B cell (primary cell): ENCODE measurements around the gene GRM3. TPM values are rescaled to one million over a fixed set of nuclear protein-coding genes. Genes with fewer than 3 reads are reported as not detected.

ENCODE experiments used
- ATAC-seq: fragments of 200-7000 bp; cut with Tn5 transposase; one replicate; pipeline ENCODE4 v1.10.0; 2021; ENCODE audit warnings: low read depth, mild to moderate bottlenecking, moderate number of reproducible peaks, moderate library complexity
- CTCF ChIA-PET: fragments of 350-600 bp; sonication (Branson Sonifier 250); formaldehyde crosslinking; loops from one replicate; lab custom pipeline; 2021; ENCODE audit warnings: antibody characterized with exemption, inconsistent platforms; lab: Charles Lee
- POLR2A ChIA-PET: fragments of 350-600 bp; sonication (Branson Sonifier 250); formaldehyde crosslinking; loops from one replicate; lab custom pipeline; 2021; ENCODE audit warnings: antibody characterized with exemption; lab: Charles Lee
- DNase-seq: peaks from one replicate; pipeline ENCODE4 v3.0.0; 2013
- H2AFZ ChIP-seq: 2 replicates; pipeline ENCODE4 v1.6.1; 2012; ENCODE audit warnings: mild to moderate bottlenecking, low read depth, low read length; ENCODE audit not compliant: insufficient read depth, poor library complexity, severe bottlenecking
- H3K27ac ChIP-seq, 2 donors: 1 replicate in 1 of 2; 2 replicates in 1 of 2; pipeline ENCODE4 v1.5.1; 2012 to 2013; ENCODE audit warnings: low read length in 2 of 2, mild to moderate bottlenecking in 2 of 2, moderate library complexity in 1 of 2
- H3K27me3 ChIP-seq, 4 experiments: fragments of 200-600 bp in 1 of 4; sonication (generic) in 1 of 4; replicated peaks in 1 of 4; 1 replicate in 2 of 4; 2 replicates in 2 of 4; pipeline versions ENCODE4 v1.6.1 to v1.7.0; 2013 to 2016; ENCODE audit warnings: low read length in 3 of 4, mild to moderate bottlenecking in 2 of 4, mixed read lengths in 1 of 4, moderate library complexity in 1 of 4; ENCODE audit not compliant: insufficient read depth in 4 of 4, control insufficient read depth in 3 of 4; ENCODE audit errors: control extremely low read depth in 1 of 4
- H3K36me3 ChIP-seq, 2 experiments: replicated peaks in 1 of 2; 1 replicate in 1 of 2; 2 replicates in 1 of 2; pipeline versions ENCODE4 v1.6.1 to v1.7.1; 2013; ENCODE audit warnings: low read length in 1 of 2; ENCODE audit not compliant: insufficient read depth in 2 of 2, control insufficient read depth in 1 of 2; ENCODE audit errors: control extremely low read depth in 1 of 2, extremely low read depth in 1 of 2
- H3K4me1 ChIP-seq, 2 donors: fragments of 200-600 bp in 1 of 2; sonication (generic) in 1 of 2; 1 replicate in 1 of 2; 2 replicates in 1 of 2; pipeline versions ENCODE4 v1.5.1 to v1.6.1; 2013 to 2017; ENCODE audit warnings: low read length in 2 of 2; ENCODE audit not compliant: control insufficient read depth in 2 of 2, insufficient read depth in 2 of 2
- H3K4me2 ChIP-seq: replicated peaks from 2 replicates; pipeline ENCODE3; 2012; ENCODE audit warnings: mild to moderate bottlenecking, low read depth, low read length; ENCODE audit not compliant: poor library complexity, severe bottlenecking
- H3K4me3 ChIP-seq, 5 experiments: fragments of 200-600 bp in 1 of 5; sonication (generic) in 1 of 5; 1 replicate in 3 of 5; 2 replicates in 2 of 5; pipeline versions ENCODE4 v1.5.1 to v1.7.0; 2011 to 2016; ENCODE audit warnings: low read length in 4 of 5, mild to moderate bottlenecking in 4 of 5, low read depth in 2 of 5, control low read depth in 1 of 5, moderate library complexity in 1 of 5; ENCODE audit not compliant: insufficient read depth in 1 of 5; ENCODE audit errors: control extremely low read depth in 1 of 5, extremely low read depth in 1 of 5
- H3K79me2 ChIP-seq: fragments of 200-600 bp; sonication (generic); one replicate; pipeline ENCODE4 v1.6.0; 2016; ENCODE audit warnings: low read length; ENCODE audit not compliant: control insufficient read depth, insufficient read depth
- H3K9ac ChIP-seq: fragments of 200-600 bp; sonication (generic); 2 replicates; pipeline ENCODE4 v1.6.1; 2017; ENCODE audit warnings: mild to moderate bottlenecking, low read length, moderate library complexity
- H3K9me3 ChIP-seq, 3 donors: one replicate each; pipeline versions ENCODE4 v1.6.1 to v1.7.1; 2013; ENCODE audit warnings: low read length in 2 of 3; ENCODE audit not compliant: control insufficient read depth in 2 of 3, insufficient read depth in 1 of 3; ENCODE audit errors: control extremely low read depth in 1 of 3
- H4K20me1 ChIP-seq: 2 replicates; pipeline ENCODE4 v1.6.0; 2012; ENCODE audit warnings: mild to moderate bottlenecking, low read length; ENCODE audit not compliant: insufficient read depth, control insufficient read depth, poor library complexity, severe bottlenecking
- H3K27ac Mint-ChIP-seq: one replicate; pipeline ENCODE4 v1.8.0; 2021; ENCODE audit warnings: mixed read lengths
- H3K27me3 Mint-ChIP-seq: one replicate; pipeline ENCODE4 v1.8.0; 2021; ENCODE audit warnings: mixed read lengths
- H3K4me1 Mint-ChIP-seq: one replicate; pipeline ENCODE4 v1.8.0; 2021; ENCODE audit warnings: mixed read lengths
- H3K4me3 Mint-ChIP-seq: one replicate; pipeline ENCODE4 v1.8.0; 2021; ENCODE audit warnings: mixed read lengths
- H3K9me3 Mint-ChIP-seq: one replicate; pipeline ENCODE4 v1.8.0; 2022; ENCODE audit warnings: mixed read lengths; ENCODE audit not compliant: insufficient read depth
- CTCF ChIP-seq: fragments of 200-600 bp; IDR thresholded peaks from one replicate; pipeline ENCODE4 v1.8.0; 2022; ENCODE audit warnings: antibody characterized with exemption, mild to moderate bottlenecking
- EZH2 ChIP-seq: IDR thresholded peaks from 2 replicates; pipeline ENCODE4 v1.6.1; 2012; ENCODE audit warnings: borderline replicate concordance, low read depth, mild to moderate bottlenecking, moderate library complexity, low read length; ENCODE audit not compliant: insufficient read depth, poor library complexity, severe bottlenecking
- WGBS: methylation state at CpG from one replicate; pipeline ENCODE4 v1.1.5; 2013; ENCODE audit warnings: missing lambda C conversion rate; ENCODE audit not compliant: insufficient coverage; 5-methylcytosine and 5-hydroxymethylcytosine counted together
- intact Hi-C: fragments of 100-400 bp; cut with micrococcal nuclease; formaldehyde crosslinking; loops from one replicate; pipeline ENCODE4 v1.10.0; 2022
- polyA plus RNA-seq: library from polyadenylated mRNA; depleted of rRNA; stranded (reverse); fragments of >200 nt; gene quantifications from 2 replicates; pipeline ENCODE4 v1.2.3, GENCODE V29; 2012
- total RNA-seq, 2 donors: library from RNA; stranded (reverse); fragments of 120-200 nt in 1 of 2; gene quantifications; 1 replicate in 1 of 2; 2 replicates in 1 of 2; pipeline versions ENCODE4 v1.2.3 to v1.2.4, GENCODE V29; 2013 to 2022

Gene GRM3
- total and polyA plus RNA-seq, 2 donors (not counting 1 experiment from before 2014, with no cell fraction given), result not detected

GRCh38 chr7:86749741-86750665 is 106.3 kb downstream of the GRM3 start:
- Histone ChIP-seq H3K4me3 (no peak overlapping the region), H3K4me1 (no peaks in the 10 kb centered on the region), H4K20me1 (no peaks in the 10 kb centered on the region), H3K79me2 (no peaks in the 10 kb centered on the region), H3K9ac (no peak overlapping the region), H3K9me3 (no peaks in the 10 kb centered on the region), H3K4me2 (no peak overlapping the region), H3K27me3 (no peaks in the 10 kb centered on the region), H3K36me3 (no peaks in the 10 kb centered on the region), H2AFZ (no peak overlapping the region), H3K27ac (no peak overlapping the region)
- TF ChIP-seq CTCF, result no peak
- TF ChIP-seq EZH2, result no peak
- H3K27ac Mint-ChIP-seq, result no peak overlapping the region
- H3K9me3 Mint-ChIP-seq, result no peaks in the 10 kb centered on the region
- ChIA-PET POLR2A (no interaction called here), CTCF (no interaction called here)
- ATAC-seq (no peak), DNase-seq (no peak)
- intact Hi-C loops, result no loop called here
- WGBS, result 100% methylated on average over 1 of the region's 4 CpGs
- no peaks in the 10 kb centered on the region for H3K27me3 Mint-ChIP-seq
- H3K4me1 Mint-ChIP-seq, result no peaks in the 10 kb centered on the region
- H3K4me3 Mint-ChIP-seq, result no peak overlapping the region

GRCh38 chr7:86760236-86760635 is 116.5 kb downstream of the GRM3 start:
- POLR2A ChIA-PET, result no interaction called here
- WGBS, result no CpG with 5 or more reads among the region's 4 CpGs

More at GRCh38 chr7:86760236-86760635, 116.5 kb downstream of the GRM3 start:
- CTCF ChIA-PET, result no interaction called here
- no peak for ATAC-seq
- H3K4me3 ChIP-seq, result no peak overlapping the region
- TF ChIP-seq EZH2, result no peak
- TF ChIP-seq CTCF, result no peak
- H3K4me2 ChIP-seq, result no peak overlapping the region
- Mint-ChIP-seq H3K4me3 (no peak overlapping the region), H3K27ac (no peak overlapping the region), H3K27me3 (peaks cover 9% of the 10 kb centered on the region), H3K4me1 (no peaks in the 10 kb centered on the region), H3K9me3 (no peaks in the 10 kb centered on the region)
- intact Hi-C loops, result no loop called here
- no peaks in the 10 kb centered on the region for H3K79me2 ChIP-seq
- DNase-seq, result no peak
- H3K9me3 ChIP-seq, result no peaks in the 10 kb centered on the region
- no peaks in the 10 kb centered on the region for H4K20me1 ChIP-seq
- no peak overlapping the region for H3K9ac ChIP-seq
- no peaks in the 10 kb centered on the region for H3K36me3 ChIP-seq
- H3K27ac ChIP-seq, result no peak overlapping the region
- H3K27me3 ChIP-seq, result peaks cover 0 to 3% (median 0%) of the 10 kb centered on the region in 4 experiments
- H3K4me1 ChIP-seq, result no peaks in the 10 kb centered on the region
- H2AFZ ChIP-seq, result no peak overlapping the region
